CD4-positive, alpha-beta T cell (primary cell): ENCODE results near the gene SAP130. TPM values are rescaled to one million over a fixed set of nuclear protein-coding genes. Genes with fewer than 3 reads are reported as not detected.

ENCODE experiments used
- ATAC-seq: fragments of 200-7000 bp; cut with Tn5 transposase; one replicate; pipeline ENCODE4 v1.10.0; 2022; ENCODE audit warnings: mild to moderate bottlenecking; ENCODE audit not compliant: poor library complexity
- CTCF ChIA-PET: fragments of 350-600 bp; sonication (Branson Sonifier 250); formaldehyde crosslinking; loops from one replicate; lab custom pipeline; 2021; ENCODE audit warnings: antibody characterized with exemption, inconsistent platforms; lab: Charles Lee
- POLR2A ChIA-PET: fragments of 350-600 bp; sonication (Branson Sonifier 250); formaldehyde crosslinking; loops from one replicate; lab custom pipeline; 2021; ENCODE audit warnings: antibody characterized with exemption, inconsistent platforms; lab: Charles Lee
- DNase-seq, 14 experiments: peaks; one replicate each; pipeline ENCODE4 v3.0.0-alpha.2; 2013 to 2020; ENCODE audit warnings: mixed read lengths in 2 of 14
- H3K27ac ChIP-seq, 2 donors: one replicate each; pipeline versions ENCODE4 v1.5.1 to v1.7.0; 2013; ENCODE audit warnings: low read length in 2 of 2, low read depth in 1 of 2, mild to moderate bottlenecking in 1 of 2
- H3K27me3 ChIP-seq, 2 experiments: 1 replicate in 1 of 2; 2 replicates in 1 of 2; pipeline versions ENCODE4 v1.6.1 to v1.7.0; 2013; ENCODE audit warnings: low read length in 2 of 2, control low read depth in 1 of 2, mild to moderate bottlenecking in 1 of 2, moderate library complexity in 1 of 2; ENCODE audit not compliant: insufficient read depth in 2 of 2, control insufficient read depth in 1 of 2
- H3K36me3 ChIP-seq: one replicate; pipeline ENCODE4 v1.6.1; 2013; ENCODE audit warnings: low read length, control low read depth; ENCODE audit not compliant: insufficient read depth
- H3K4me1 ChIP-seq: one replicate; pipeline ENCODE4 v1.6.1; 2013; ENCODE audit warnings: low read length, control low read depth; ENCODE audit not compliant: insufficient read depth
- H3K4me3 ChIP-seq: one replicate; pipeline ENCODE4 v1.5.1; 2013; ENCODE audit warnings: mild to moderate bottlenecking, low read length, moderate library complexity
- H3K9me3 ChIP-seq, 2 experiments: 1 replicate in 1 of 2; 2 replicates in 1 of 2; pipeline versions ENCODE4 v1.6.1 to v1.7.0; 2013; ENCODE audit warnings: low read length in 2 of 2, mild to moderate bottlenecking in 2 of 2, control low read depth in 1 of 2, moderate library complexity in 1 of 2; ENCODE audit not compliant: control insufficient read depth in 1 of 2, insufficient read depth in 1 of 2
- H3K27ac Mint-ChIP-seq: one replicate; pipeline ENCODE4 v1.8.0; 2020; ENCODE audit warnings: mixed read lengths
- H3K27me3 Mint-ChIP-seq: one replicate; pipeline ENCODE4 v1.8.0; 2021; ENCODE audit warnings: mixed read lengths
- H3K36me3 Mint-ChIP-seq: one replicate; pipeline ENCODE4 v1.8.0; 2021; ENCODE audit warnings: low read depth, mixed read lengths
- H3K4me1 Mint-ChIP-seq: one replicate; pipeline ENCODE4 v1.8.0; 2021; ENCODE audit warnings: low read depth, mixed read lengths
- H3K4me3 Mint-ChIP-seq: one replicate; pipeline ENCODE4 v1.8.0; 2020; ENCODE audit warnings: mild to moderate bottlenecking, mixed read lengths
- H3K9me3 Mint-ChIP-seq: one replicate; pipeline ENCODE4 v1.8.0; 2020; ENCODE audit warnings: mixed read lengths
- intact Hi-C, 2 experiments: fragments of 100-400 bp; cut with DNase I in 1 of 2; cut with micrococcal nuclease in 1 of 2; formaldehyde crosslinking; loops; one replicate each; pipeline versions ENCODE4 v1.15.1 to v1.9.0; 2023 to 2025; cut with DNase I, micrococcal nuclease
- total RNA-seq, 174 experiments: library from RNA in 2 of 174; stranded (reverse) in 2 of 174; gene quantifications; one replicate each; pipeline ENCODE4 v1.2.3 and lab custom pipeline; 2021 to 2026
- TF ChIP-seq, protein P1 (sequence below): fragments of 200-600 bp; IDR thresholded peaks from one replicate; pipeline ENCODE4 v1.8.0; 2022; ENCODE audit warnings: antibody characterized with exemption, mild to moderate bottlenecking

SAP130 gene
- total RNA-seq, 2 experiments from 2014 or later, result 19.2 to 21.0 TPM

- Histone ChIP-seq H3K4me3 (no peak overlapping the region), H3K27ac (no peak overlapping the region), H3K27me3 (no peaks in the 10 kb centered on the region), H3K4me1 (no peaks in the 10 kb centered on the region), H3K36me3 (peaks cover 49% of the 10 kb centered on the region), H3K9me3 (no peaks in the 10 kb centered on the region)
- Mint-ChIP-seq H3K27ac (no peak overlapping the region), H3K4me1 (no peaks in the 10 kb centered on the region), H3K36me3 (peaks cover 81% of the 10 kb centered on the region), H3K4me3 (no peak overlapping the region), H3K9me3 (no peaks in the 10 kb centered on the region), H3K27me3 (no peaks in the 10 kb centered on the region)
- TF ChIP-seq, protein P1, sequence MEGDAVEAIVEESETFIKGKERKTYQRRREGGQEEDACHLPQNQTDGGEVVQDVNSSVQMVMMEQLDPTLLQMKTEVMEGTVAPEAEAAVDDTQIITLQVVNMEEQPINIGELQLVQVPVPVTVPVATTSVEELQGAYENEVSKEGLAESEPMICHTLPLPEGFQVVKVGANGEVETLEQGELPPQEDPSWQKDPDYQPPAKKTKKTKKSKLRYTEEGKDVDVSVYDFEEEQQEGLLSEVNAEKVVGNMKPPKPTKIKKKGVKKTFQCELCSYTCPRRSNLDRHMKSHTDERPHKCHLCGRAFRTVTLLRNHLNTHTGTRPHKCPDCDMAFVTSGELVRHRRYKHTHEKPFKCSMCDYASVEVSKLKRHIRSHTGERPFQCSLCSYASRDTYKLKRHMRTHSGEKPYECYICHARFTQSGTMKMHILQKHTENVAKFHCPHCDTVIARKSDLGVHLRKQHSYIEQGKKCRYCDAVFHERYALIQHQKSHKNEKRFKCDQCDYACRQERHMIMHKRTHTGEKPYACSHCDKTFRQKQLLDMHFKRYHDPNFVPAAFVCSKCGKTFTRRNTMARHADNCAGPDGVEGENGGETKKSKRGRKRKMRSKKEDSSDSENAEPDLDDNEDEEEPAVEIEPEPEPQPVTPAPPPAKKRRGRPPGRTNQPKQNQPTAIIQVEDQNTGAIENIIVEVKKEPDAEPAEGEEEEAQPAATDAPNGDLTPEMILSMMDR, result no peak
- POLR2A ChIA-PET, result no interaction called here
- DNase-seq (no peak), ATAC-seq (no peak)
- CTCF ChIA-PET, result no interaction called here
- intact Hi-C loops, result no loop called here
Observed at GRCh38 chr2:127961729-127962128, 66.1 kb downstream of the SAP130 start.

DNA sequence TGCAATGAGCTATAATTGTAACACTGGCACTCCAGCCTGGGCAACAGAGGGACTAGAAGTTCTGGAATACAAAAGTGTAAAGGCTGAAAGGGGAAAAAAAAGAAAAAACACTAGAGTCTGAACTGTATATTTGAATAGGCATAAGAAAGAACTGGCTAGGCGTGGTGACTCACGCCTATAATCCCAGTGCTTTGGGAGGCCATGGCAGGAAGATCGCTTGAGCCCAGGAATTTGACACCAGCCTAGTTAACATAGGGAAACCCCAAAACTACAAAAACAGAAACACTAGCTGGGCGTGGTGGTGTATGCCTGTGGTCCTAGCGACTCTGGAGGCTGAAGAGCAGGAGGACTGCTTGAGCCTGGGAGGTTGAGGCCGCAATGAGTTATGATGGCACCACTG is 70.6 kb downstream of the SAP130 start:
- ATAC-seq (no peak), DNase-seq (no peak)
- H3K4me1 Mint-ChIP-seq, result no peaks in the 10 kb centered on the region
- H3K27ac ChIP-seq, result no peak overlapping the region
- H3K36me3 Mint-ChIP-seq, result peaks cover 73% of the 10 kb centered on the region
- no peaks in the 10 kb centered on the region for H3K9me3 ChIP-seq
- no peaks in the 10 kb centered on the region for H3K9me3 Mint-ChIP-seq
- H3K4me3 Mint-ChIP-seq, result no peak overlapping the region
- peaks cover 60% of the 10 kb centered on the region for H3K36me3 ChIP-seq
- no peaks in the 10 kb centered on the region for H3K27me3 Mint-ChIP-seq
- H3K27me3 ChIP-seq, result no peaks in the 10 kb centered on the region
- H3K4me3 ChIP-seq, result no peak overlapping the region
- no peaks in the 10 kb centered on the region for H3K4me1 ChIP-seq
- CTCF ChIA-PET, result no interaction called here
- POLR2A ChIA-PET, result no interaction called here
- TF ChIP-seq, protein P1, result no peak
- H3K27ac Mint-ChIP-seq, result no peak overlapping the region
- intact Hi-C loops, result no loop called here

DNA sequence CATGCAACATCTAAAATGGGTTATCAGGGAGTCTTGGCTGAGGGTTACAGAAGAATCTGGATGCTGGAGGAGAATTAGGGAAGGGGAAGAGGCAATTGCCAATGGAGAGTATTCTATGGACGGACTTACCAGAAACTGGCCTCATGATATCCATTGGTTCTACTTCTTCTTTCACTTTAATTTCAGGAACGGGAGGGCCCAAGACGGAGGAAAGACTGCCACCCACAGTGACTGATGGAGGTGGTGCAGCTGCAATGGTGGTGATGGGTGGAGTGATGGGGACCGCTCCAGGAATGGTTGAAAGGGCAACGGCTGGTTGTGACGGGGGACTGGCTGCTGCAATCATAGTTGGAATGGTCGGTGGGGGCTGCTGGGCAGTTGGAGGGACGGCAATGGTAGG is 73.0 kb downstream of the SAP130 start:
- POLR2A ChIA-PET, result no interaction called here

More for the DNA sequence above, 73.0 kb downstream of the SAP130 start:
- DNase-seq, result peak in 2 of 14 experiments; percentile 6 to 17
- H3K4me3 Mint-ChIP-seq, result no peak overlapping the region
- no peak for ATAC-seq
- H3K27me3 ChIP-seq, result no peaks in the 10 kb centered on the region
- no peak overlapping the region for H3K27ac Mint-ChIP-seq
- no peak overlapping the region for H3K27ac ChIP-seq
- peaks cover 70% of the 10 kb centered on the region for H3K36me3 ChIP-seq
- CTCF ChIA-PET, result no interaction called here
- no peaks in the 10 kb centered on the region for H3K9me3 Mint-ChIP-seq
- H3K9me3 ChIP-seq, result no peaks in the 10 kb centered on the region
- H3K27me3 Mint-ChIP-seq, result no peaks in the 10 kb centered on the region
- H3K36me3 Mint-ChIP-seq, result peaks cover 53% of the 10 kb centered on the region
- intact Hi-C loops, result no loop called here
- no peak overlapping the region for H3K4me3 ChIP-seq
- no peaks in the 10 kb centered on the region for H3K4me1 ChIP-seq
- TF ChIP-seq, protein P1, result no peak
- H3K4me1 Mint-ChIP-seq, result no peaks in the 10 kb centered on the region
